Left renal pelvis (tissue), 4 donors: ENCODE data around the gene BCORL1. TPM values are rescaled to one million over a fixed set of nuclear protein-coding genes. Genes with fewer than 3 reads are reported as not detected.

ENCODE experiments used
- DNase-seq, 4 donors: peaks; one replicate each; pipeline ENCODE4 v3.0.0-alpha.2; 2013; ENCODE audit warnings: low read depth in 4 of 4, low spot score in 3 of 4
- polyA plus RNA-seq, 4 donors: library from polyadenylated mRNA; unstranded; fragments of 120-200 nt; gene quantifications; one replicate each; pipeline ENCODE4 v1.2.1, GENCODE V29; 2013; ENCODE audit not compliant: insufficient read length in 4 of 4

Gene BCORL1
- polyA plus RNA-seq, 4 donors = 17.0 to 21.1 (median 17.9) TPM

- DNase-seq = no peak
Measured at GRCh38 chrX:130090364-130090763, 107.9 kb downstream of the BCORL1 start.

- DNase-seq = no peak
Measured at GRCh38 chrX:130091980-130092522, 109.6 kb downstream of the BCORL1 start.

- DNase-seq = no peak
Measured at GRCh38 chrX:130093271-130093670, 110.8 kb downstream of the BCORL1 start.

- DNase-seq = no peak
Measured at GRCh38 chrX:130094696-130095095, 112.3 kb downstream of the BCORL1 start.

- no peak for DNase-seq
Measured at GRCh38 chrX:130095249-130096030, 113.0 kb downstream of the BCORL1 start.

GRCh38 chrX:130097507-130098209 lies 115.2 kb downstream of the BCORL1 start:
- DNase-seq = no peak

- no peak for DNase-seq
Measured at GRCh38 chrX:130098210-130098552, 115.7 kb downstream of the BCORL1 start.

GRCh38 chrX:130100180-130100579 lies 117.7 kb downstream of the BCORL1 start:
- DNase-seq = no peak

GRCh38 chrX:130103605-130104004 lies 121.2 kb downstream of the BCORL1 start:
- no peak for DNase-seq

- no peak for DNase-seq
Measured at GRCh38 chrX:130105244-130105643, 122.8 kb downstream of the BCORL1 start.

- DNase-seq = no peak
Measured at GRCh38 chrX:130106071-130106470, 123.6 kb downstream of the BCORL1 start.

Other genes starting within 250 kb of the BCORL1 start
- gene XPNPEP2, start 243.7 kb upstream of the BCORL1 start, polyA plus RNA-seq = 10 to 100 TPM; 14.6 to 52.9 (median 44.8) TPM
- gene SASH3, start 202.7 kb upstream of the BCORL1 start, polyA plus RNA-seq = 1 to 10 TPM; 1.8 to 3.6 (median 2.3) TPM
- gene ZDHHC9, start 138.7 kb upstream of the BCORL1 start, polyA plus RNA-seq = 10 to 100 TPM; 40.6 to 50.0 (median 44.6) TPM
- gene UTP14A, start 76.5 kb upstream of the BCORL1 start, polyA plus RNA-seq = 10 to 100 TPM; 18.2 to 27.6 (median 26.0) TPM
- 10 to 100 TPM; 11.2 to 14.4 (median 12.3) TPM for gene ELF4, start 127.9 kb downstream of the BCORL1 start, polyA plus RNA-seq
- gene AIFM1, start 183.2 kb downstream of the BCORL1 start, polyA plus RNA-seq = 10 to 100 TPM; 22.7 to 96.4 (median 80.2) TPM
- 1 to 10 TPM in 1 of 4 donors, under 1 TPM in 3; 0.47 to 1.0 (median 0.59) TPM for gene RAB33A, start 189.3 kb downstream of the BCORL1 start, polyA plus RNA-seq